Neural cell (in vitro differentiated cells): Measurements from ENCODE around the gene MTERF1.
"Not testable (repeated sequence)": the region's sequence is repeated elsewhere in the genome, so short reads cannot be mapped to it uniquely, and the experiment has no call there.

Experiments used
- EZH2 ChIP-seq: fragments of 200-600, 300-800 bp; shearing (Covaris generic), sonication (generic); IDR thresholded peaks from 2 replicates; pipeline ENCODE4 v1.6.1; 2014; ENCODE audit warnings: antibody characterized with exemption, low read length, borderline replicate concordance, mild to moderate bottlenecking; ENCODE audit not compliant: insufficient read depth, poor library complexity, severe bottlenecking
- POLR2AphosphoS5 ChIP-seq: IDR thresholded peaks from 2 replicates; pipeline ENCODE4 v1.6.1; 2012
- TAF1 ChIP-seq: IDR thresholded peaks from 2 replicates; pipeline ENCODE4 v1.6.1; 2012; ENCODE audit warnings: low read depth
- TF ChIP-seq, protein P1 (sequence below): fragments of 450-650 bp; IDR thresholded peaks from 2 replicates; pipeline ENCODE4 v1.5.1; 2014; ENCODE audit warnings: antibody characterized with exemption, mild to moderate bottlenecking, moderate library complexity; ENCODE audit not compliant: poor library complexity, severe bottlenecking

DNA sequence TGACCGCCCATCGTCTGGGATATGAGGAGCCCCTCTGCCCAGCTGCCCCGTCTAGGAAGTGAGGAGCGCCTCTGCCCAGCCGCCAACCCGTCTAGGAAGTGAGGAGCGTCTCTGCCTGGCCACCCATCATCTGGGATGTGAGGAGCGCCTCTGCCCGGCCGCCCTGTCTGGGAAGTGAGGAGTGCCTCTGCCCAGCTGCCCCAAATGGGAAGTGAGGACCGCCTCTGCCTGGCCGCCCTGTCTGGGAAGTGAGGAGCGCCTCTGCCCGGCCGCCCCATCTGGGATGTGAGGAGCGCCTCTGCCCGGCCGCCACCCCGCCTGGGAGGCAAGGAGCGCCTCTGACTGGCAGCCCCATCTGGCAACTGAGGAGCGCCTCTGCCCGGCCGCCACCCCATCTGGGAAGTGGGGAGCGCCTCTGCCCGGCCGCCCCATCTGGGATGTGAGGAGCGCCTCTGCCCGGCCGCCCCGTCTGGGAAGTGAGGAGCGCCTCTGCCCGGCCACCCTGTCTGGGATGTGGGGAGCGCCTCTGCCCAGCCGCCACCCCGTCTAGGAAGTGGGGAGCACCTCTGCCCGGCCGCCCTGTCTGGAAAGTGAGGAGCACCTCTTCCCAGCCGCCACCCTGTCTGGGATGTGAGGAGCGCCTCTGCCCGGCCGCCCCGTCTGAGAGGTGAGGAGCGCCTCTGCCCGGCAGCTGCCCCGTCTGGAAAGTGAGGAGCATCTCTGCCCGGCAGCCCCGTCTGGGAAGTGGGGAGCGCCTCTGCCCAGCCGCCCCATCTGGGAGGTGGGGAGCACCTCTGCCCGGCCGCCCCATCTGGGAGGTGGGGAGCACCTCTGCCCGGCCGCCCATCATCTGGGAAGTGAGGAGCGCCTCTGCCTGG is 7.1 kb upstream of the MTERF1 start:
- TF ChIP-seq, protein P1, sequence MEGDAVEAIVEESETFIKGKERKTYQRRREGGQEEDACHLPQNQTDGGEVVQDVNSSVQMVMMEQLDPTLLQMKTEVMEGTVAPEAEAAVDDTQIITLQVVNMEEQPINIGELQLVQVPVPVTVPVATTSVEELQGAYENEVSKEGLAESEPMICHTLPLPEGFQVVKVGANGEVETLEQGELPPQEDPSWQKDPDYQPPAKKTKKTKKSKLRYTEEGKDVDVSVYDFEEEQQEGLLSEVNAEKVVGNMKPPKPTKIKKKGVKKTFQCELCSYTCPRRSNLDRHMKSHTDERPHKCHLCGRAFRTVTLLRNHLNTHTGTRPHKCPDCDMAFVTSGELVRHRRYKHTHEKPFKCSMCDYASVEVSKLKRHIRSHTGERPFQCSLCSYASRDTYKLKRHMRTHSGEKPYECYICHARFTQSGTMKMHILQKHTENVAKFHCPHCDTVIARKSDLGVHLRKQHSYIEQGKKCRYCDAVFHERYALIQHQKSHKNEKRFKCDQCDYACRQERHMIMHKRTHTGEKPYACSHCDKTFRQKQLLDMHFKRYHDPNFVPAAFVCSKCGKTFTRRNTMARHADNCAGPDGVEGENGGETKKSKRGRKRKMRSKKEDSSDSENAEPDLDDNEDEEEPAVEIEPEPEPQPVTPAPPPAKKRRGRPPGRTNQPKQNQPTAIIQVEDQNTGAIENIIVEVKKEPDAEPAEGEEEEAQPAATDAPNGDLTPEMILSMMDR: not testable (repeated sequence)
- TF ChIP-seq TAF1, POLR2AphosphoS5, EZH2: not testable (repeated sequence)
